ENCODE data around the gene POLR1H.
A peak's percentile ranks its signal among the peaks of the same experiment; 100 is the strongest.

POLR1H gene

DNA sequence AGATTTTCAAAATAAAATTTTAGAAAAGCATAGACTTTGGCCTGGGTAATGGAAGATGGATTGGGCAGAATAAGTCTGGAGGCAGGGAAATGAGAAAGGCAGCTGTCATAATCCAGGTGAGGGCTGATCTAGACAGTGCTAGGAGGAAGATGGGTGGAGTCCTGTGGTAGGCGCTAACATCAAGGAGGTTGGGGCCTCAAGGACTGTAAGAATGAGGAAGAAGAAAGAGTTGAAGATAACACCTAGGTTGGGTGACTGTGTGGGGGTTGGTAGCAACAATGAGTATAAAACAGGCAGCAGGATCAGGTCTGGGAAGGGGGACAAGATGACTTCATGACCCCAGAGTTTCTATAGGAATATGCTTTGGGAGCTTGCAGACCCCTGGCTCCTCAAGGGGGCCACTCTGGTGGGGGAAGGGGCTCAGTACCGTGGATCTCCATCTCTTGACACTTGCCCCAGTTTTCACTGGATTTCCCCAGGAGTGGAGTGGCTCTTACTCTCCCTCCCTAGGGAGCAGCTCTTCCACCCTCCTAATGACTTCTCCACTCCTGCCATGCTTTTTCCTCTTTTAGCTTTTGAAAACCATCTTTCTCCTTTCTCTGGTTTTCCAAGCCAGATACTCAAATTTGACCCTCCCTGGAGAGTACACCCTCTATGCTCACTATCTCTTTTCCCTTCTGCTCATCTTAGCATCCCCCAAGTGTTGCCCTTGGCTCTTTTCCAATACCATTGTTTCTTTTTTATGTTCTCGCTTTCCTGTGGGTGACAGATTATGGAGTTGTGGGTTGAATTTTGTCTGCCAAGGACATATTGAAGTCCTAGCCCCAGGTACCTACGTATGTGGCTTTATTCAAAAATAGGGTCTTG is 37.1 kb downstream of the POLR1H start:
- DNase-seq: no peak

DNA sequence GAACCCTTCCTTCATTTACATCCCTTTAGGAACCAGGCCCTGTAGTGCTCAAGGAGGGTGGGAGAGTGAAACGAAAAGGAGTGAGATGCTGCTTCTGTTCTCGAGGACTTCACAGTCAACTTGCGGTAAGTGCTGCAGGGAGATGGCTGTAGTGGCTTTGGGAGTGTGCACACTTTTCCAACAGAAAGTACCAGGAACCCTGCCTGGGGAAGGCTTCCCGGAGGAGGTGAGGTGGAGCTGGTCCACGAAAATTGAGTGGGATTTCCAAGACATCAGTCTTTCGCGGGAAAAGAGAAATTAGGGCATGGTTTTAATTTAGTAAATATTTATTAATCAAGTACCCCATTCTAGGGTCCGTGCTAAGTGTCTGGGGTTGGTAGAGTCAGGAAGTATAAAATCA is 39.1 kb downstream of the POLR1H start:
- no peak for DNase-seq

DNA sequence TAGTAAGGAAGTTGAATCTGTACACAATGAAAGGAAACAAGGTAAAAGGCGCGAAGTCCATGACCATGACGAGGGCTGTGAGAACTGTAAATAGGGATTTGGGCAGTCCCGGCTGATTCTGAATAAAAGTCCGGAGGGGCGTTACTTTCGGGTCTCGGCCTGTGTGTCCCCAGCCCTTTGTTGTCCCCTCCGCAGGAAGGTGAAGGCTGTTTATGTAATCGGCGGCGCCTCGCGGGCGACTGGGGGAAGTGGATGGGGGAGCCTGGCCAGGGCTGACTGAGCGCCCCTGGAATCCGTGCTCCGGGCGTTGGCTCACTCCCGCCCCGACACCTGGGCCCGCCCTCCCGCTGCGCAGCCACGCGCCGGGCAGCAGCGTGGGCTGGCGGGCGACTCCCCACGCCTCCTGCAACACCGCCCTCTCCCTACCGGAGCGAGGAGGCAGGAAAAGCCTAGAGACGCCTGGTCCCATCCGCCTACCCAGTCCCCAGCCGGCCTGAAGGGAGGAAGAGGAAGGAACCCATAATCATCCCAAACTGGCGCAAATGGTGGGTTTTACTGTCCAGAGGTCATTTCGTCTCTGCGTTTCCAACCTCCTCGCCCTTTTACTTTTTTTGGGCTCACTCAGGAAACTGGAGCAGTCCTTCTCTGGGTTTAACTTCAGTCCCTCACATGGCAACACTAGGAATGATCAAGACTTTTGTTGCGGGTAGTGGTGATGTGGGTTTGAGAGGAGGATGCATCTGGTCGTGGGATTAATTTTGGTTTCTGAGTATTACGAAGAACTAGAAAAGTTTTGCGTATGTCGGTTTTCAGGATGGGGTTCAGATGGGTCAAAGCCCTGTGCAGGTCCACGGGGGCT is 39.7 kb downstream of the POLR1H start:
- peak in 2 of 14 donors; percentile 0 to 6 for DNase-seq

DNA sequence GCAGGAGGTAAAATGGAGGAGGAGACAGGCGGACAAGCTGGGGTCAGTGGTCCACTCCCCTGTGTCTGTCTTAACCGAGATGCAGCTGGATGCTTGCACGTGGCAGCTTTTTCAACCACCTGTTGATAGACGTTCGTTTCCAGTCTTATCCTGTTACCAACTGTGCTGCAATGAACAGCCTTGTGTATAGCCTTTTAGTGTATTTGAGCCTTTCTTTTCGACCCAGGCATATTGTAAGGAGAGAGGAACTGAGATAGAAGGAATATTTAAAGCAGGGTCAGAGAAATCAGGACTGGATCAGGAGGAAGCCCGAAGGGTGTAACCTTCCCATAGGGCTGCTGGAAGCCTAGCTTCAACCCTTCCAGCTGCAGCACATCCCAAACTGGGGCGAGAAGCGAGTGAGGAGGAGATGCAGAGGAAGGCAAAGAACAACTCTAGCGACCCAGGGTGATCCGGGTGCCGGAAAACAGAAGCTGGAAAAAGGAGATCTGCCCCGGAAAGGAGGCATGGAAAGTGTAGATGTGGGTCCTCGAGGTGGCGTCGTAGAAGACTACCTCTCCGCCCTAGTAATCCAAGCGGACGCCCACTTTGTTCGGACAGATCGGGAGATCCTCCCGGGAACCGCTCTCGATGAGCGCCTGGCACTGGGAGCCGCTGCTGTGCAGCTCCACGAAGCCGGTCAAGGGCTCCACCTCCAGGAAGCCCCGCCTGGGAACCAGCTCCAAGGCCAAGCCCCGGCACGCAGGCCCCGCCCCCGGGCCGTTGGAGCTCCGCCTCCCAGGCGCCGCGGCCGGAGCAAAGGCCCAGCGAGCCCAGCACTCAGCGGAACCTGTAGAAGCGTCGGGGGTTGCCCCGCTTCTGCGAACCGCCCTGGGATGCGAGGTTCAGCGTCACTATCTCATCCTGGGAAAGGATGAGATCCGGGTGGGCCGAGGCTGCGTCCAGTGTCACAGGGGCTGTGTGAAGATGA is 40.7 kb downstream of the POLR1H start:
- DNase-seq: peak in 13 of 14 donors; percentile 19 to 84 (median 62)

DNA sequence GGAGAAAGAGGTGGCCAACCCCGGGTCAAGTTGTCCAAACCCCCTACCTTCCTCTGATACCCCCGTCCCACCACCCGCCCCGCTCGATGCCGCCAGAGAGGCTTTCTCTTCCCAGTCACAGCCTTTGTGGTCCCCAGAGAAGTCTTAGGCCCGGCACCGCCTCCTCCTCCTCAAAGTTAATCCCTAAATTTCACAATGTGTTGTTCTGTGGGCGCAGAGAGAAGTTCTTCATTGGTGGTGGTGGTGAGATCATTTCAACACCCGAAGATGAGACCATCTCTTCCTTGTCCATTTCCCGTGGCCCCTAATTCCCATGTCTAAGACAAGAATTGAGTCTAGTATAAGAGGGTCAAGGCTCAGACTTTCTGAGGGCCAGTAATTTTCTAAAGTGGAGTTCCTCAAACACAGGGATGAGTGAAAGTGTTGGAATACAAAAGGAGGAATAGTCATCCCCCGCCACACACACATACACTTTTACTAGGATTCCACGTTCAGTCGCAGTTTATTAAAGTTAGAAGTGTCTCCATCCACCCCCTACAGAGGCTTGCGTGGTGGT is 41.4 kb downstream of the POLR1H start:
- DNase-seq: peak in 1 of 14 donors; percentile 45

DNA sequence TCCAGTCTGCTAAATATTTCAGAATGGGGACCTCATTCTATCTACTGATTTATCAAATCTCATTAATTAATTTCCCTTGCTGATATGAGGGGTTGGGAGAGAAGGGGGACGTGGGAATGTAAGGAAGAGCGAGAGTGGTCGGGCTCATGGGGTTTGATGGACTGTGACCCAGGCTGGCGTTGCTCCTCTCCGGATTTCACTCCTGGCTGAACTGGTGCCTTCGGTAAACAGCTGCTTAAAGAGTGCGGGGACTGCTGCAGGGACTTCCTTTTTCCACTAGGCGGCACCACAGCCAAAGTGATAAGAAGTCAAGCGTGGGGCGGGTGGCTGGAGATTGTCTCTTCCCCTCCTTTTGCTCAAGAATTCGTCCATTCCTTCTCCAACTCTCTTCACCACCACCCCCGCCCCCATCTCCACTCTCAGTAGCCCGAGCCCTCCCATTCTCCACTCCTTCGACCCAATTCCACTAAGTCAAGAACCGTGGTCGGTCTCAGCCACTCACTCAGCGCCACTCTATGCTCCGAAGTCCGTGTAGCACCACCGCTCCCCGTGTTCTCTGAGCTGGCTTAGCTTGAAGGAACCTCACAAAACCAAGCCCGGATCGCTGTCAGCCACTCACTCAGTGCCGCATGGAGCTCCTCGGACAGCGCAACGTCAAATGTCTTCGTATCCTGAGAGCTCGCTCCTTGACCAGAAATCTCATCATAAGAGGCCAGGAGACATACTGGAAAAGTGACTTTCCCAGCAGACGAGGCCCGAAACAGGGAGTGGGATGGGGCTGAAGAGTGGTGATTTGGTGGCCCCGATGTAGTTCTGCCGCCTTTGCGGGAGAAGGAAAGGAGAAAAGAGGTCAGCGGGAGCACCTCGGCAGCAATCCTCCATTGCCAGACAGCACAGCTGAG is 42.2 kb downstream of the POLR1H start:
- DNase-seq: peak in 13 of 14 donors; percentile 12 to 75 (median 58)

DNA sequence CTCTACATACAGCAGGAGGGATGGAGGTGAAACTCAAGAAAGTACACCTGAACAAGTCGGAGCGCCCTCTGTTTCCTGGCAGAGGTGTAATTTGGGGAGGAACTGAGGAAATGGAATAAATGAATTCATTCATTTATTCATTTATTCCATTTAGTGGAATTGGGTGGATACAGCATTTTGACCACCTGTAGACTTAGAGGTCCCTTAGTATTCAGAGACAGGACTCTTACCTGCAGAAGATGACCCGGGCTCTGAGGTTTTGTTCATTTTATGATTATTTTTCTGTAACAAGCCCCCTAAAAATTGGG is 42.8 kb downstream of the POLR1H start:
- no peak for DNase-seq

DNA sequence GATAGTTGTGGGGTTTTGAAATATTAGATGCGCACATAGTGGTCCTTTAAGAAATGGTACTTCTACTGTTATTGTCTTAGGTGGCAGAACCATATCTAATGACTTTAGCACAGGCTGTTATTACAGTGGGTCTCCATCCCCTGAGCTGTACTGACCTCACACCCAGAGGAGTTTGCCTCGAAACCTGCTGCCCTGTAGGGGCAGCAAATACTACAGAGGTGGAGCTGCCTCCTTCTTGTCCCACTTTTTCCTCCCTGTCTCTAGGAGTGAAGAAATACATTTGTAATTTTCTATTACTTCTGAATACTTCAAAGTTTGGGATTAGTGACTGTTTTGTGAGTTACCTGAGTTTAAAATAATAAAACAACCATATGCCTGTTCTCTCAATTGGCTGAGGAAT is 43.6 kb downstream of the POLR1H start:
- DNase-seq: no peak

DNA sequence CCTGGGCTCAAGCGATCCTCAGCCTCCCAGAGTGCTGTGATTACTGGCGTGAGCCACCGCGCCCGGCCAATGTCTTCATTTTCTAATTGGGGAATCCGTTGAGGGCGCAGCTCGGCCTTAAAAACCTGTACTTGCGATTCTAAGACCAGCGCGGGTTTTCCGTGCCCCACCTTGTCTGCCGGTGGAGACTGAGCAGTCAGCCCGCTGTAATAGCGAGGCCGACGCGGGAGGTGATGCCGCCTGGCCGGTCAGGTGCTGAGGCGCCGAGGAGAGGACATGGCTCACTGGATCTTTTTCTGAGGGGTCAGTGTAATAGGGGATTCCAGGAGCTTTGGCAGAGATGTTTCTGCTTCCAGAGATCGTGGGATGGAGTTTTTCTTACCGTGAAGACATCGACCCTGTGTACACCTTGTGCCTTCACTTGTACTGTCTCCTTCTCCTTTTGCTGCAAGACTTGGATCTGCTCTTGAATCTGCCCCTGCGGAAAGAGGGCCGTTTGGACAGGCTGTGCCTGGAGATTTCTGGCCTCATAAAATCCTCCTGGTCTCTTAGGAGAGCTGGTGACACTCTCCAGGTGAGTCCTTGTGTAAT is 50.3 kb downstream of the POLR1H start:
- no peak for DNase-seq

DNA sequence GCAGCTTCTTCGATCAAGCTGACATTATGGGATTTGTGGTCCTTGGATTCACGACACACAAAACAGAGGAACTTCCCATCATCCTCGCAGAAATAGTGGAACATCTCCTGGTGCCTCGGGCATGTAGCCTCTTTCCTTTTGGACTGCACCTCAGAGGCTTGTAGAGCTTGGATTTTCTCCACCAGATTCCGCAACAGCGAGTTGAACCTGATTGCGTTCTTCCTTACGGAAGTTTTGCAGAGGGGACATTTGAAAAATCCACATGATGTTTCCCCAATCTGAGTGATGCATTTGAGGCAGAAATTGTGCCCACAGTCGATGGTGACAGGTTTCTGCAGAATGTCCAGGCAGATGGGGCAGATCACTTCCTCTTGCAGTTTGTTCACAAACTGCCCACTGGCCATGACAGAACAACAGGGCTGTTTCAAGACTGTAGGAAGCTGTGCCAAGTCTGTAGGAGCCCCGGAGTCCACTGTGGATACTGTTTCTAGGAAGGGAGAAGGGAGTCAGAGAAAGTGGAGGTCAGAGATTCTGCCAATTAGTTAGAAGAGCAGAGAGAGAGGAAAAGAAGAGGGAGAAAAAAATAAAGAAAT is 51.4 kb downstream of the POLR1H start:
- no peak for DNase-seq

DNA sequence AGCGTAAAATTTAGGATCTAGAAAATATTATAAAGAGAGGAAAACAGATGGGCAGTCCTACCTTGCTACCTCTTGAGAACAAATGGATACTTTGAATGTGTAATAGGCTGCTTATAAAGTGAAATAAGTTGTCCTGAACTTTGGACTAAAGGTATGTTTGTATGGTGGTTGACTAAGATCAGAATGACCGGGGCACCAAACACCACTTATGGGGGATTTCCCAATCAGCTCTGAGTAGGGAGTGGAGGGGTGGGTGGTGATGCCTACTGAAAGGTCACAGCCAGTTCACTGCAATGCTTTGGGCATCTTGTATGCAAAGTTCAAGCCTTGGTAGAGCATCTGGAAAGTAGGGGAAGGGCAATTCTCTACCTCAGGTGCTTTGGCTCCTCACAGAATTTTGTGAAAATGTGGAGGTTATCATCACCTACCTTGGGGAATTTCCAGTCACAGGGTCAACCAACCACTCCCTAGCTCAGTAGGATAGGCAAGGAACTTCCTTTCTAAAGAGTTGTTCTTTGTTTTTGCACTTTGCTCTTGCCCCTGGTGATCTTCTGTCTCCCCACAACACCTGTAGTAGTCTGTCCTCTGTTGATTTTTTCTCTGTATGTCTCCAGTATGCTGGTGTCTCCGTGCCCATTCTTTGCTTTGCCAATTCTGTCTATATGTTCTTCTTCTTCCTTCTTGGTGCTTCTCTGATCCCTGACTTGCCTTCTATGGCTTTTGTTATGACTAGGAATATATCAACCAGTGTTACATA is 52.1 kb downstream of the POLR1H start, which contains the start of gene TRIM31:
TSS of gene TRIM31 (minus strand) at position 88 of the 757 bp plus-strand sequence. CDS start 285 bp downstream, outside the sequence.
- no peak for DNase-seq

DNA sequence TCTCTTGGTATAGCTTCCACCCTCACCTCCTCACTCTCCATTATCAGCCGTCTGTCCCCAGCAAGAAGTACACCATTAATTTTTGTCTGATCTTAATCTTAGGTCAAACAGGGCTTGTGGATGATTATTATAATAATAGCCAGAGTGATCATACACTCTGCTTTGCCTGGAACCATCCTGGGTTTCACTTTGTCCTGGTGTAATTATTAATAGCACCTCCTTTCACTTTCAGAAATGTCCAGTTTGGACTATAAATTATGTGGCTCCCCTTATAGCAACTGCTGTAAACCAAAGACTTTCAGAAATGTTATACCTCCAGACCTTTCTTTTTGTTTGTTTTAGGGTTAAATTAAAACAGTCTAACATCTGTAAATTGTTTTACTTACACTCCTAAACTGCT is 52.8 kb downstream of the POLR1H start:
- DNase-seq: no peak
